ENCODE results near the gene TMEM45B. TPM values are rescaled to one million over a fixed set of nuclear protein-coding genes. Genes with fewer than 3 reads are reported as not detected.

The TMEM45B gene
- total RNA-seq, 1 donor from 2014 or later: 0.37 TPM

DNA sequence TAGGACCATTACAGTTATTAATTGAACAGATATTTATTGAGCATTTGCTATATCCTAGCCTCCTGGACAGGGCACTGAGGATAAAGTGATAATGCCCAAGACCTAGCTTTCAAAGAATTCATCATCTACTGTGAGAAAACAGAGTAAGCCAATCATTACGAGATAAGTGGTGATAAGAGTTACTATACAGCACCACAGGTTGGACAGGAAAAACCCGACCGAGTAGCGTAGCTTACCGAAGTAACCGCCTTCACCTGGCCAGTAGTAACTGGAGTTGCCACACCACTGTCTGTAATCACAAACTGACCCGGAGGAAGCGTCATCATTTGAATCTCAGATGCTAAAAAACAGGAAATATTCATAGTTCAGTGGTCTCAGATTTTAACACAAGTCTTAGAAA, 89.8 kb downstream of the TMEM45B start:
- Mint-ChIP-seq H3K27me3 (ENCODE audit: unreplicated experiment) (no peaks in the 10 kb centered on the region), H3K4me1 (ENCODE audit: low read depth, unreplicated experiment) (no peaks in the 10 kb centered on the region), H3K9me3 (ENCODE audit: unreplicated experiment) (no peaks in the 10 kb centered on the region), H3K36me3 (ENCODE audit: unreplicated experiment) (no peaks in the 10 kb centered on the region), H3K27ac (ENCODE audit: unreplicated experiment) (no peak overlapping the region), H3K4me3 (ENCODE audit: unreplicated experiment) (no peak overlapping the region)
- no peak for DNase-seq
- TF ChIP-seq, protein P1, sequence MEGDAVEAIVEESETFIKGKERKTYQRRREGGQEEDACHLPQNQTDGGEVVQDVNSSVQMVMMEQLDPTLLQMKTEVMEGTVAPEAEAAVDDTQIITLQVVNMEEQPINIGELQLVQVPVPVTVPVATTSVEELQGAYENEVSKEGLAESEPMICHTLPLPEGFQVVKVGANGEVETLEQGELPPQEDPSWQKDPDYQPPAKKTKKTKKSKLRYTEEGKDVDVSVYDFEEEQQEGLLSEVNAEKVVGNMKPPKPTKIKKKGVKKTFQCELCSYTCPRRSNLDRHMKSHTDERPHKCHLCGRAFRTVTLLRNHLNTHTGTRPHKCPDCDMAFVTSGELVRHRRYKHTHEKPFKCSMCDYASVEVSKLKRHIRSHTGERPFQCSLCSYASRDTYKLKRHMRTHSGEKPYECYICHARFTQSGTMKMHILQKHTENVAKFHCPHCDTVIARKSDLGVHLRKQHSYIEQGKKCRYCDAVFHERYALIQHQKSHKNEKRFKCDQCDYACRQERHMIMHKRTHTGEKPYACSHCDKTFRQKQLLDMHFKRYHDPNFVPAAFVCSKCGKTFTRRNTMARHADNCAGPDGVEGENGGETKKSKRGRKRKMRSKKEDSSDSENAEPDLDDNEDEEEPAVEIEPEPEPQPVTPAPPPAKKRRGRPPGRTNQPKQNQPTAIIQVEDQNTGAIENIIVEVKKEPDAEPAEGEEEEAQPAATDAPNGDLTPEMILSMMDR (IDR thresholded peaks at IDR 0.05; ENCODE audit: partially characterized antibody, unreplicated experiment): no peak

Other genes with a start within 250 kb of the TMEM45B start
- 28.8 TPM for gene NFRKB, start 79.7 kb downstream of the TMEM45B start, total RNA-seq (ENCODE audit: unreplicated experiment)
- gene PRDM10, start 187.0 kb downstream of the TMEM45B start, total RNA-seq (ENCODE audit: unreplicated experiment): 19.8 TPM

All from glutamatergic neuron (in vitro differentiated cells).